C4-2B (cell line): ENCODE results near the gene MYBPC3.

Experiments used
- ZFX ChIP-seq: fragments of 450-650 bp; IDR thresholded peaks from 2 replicates; pipeline ENCODE4 v1.6.1; 2017
- TF ChIP-seq, protein P1 (sequence below): fragments of 450-650 bp; conservative IDR thresholded peaks from 2 replicates; pipeline ENCODE4 v1.5.1; 2017; ENCODE audit warnings: mild to moderate bottlenecking

DNA sequence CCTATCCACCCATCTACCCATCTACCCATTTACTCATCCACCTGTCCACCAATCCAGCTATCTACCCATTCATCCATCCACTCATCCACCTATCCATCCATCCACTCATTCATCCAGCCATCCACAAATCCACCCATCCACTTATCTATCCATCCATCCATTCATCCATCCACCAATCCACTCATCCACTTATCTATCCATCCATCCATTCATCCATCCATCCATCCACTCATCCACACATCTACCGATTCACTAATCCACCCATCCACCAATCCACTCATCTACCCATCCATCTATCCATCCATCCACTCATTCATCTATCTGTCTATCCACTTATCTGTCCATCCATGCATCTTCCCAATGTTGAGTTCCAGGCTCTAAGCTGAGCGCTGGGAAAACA, 27.6 kb upstream of the MYBPC3 start:
- TF ChIP-seq, protein P1, sequence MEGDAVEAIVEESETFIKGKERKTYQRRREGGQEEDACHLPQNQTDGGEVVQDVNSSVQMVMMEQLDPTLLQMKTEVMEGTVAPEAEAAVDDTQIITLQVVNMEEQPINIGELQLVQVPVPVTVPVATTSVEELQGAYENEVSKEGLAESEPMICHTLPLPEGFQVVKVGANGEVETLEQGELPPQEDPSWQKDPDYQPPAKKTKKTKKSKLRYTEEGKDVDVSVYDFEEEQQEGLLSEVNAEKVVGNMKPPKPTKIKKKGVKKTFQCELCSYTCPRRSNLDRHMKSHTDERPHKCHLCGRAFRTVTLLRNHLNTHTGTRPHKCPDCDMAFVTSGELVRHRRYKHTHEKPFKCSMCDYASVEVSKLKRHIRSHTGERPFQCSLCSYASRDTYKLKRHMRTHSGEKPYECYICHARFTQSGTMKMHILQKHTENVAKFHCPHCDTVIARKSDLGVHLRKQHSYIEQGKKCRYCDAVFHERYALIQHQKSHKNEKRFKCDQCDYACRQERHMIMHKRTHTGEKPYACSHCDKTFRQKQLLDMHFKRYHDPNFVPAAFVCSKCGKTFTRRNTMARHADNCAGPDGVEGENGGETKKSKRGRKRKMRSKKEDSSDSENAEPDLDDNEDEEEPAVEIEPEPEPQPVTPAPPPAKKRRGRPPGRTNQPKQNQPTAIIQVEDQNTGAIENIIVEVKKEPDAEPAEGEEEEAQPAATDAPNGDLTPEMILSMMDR = no peak
- no peak for TF ChIP-seq ZFX
